ENCODE measurements around the gene HPGDS.
"Not testable (repeated sequence)": the region's sequence is repeated elsewhere in the genome, so short reads cannot be mapped to it uniquely, and the experiment has no call there.

The HPGDS gene

GRCh38 chr4:94307231-94307871 lies 35.3 kb downstream of the HPGDS start:
- DNase-seq = no peak

- no peak for DNase-seq
Observed at GRCh38 chr4:94306713-94307112, 35.9 kb downstream of the HPGDS start.

DNA sequence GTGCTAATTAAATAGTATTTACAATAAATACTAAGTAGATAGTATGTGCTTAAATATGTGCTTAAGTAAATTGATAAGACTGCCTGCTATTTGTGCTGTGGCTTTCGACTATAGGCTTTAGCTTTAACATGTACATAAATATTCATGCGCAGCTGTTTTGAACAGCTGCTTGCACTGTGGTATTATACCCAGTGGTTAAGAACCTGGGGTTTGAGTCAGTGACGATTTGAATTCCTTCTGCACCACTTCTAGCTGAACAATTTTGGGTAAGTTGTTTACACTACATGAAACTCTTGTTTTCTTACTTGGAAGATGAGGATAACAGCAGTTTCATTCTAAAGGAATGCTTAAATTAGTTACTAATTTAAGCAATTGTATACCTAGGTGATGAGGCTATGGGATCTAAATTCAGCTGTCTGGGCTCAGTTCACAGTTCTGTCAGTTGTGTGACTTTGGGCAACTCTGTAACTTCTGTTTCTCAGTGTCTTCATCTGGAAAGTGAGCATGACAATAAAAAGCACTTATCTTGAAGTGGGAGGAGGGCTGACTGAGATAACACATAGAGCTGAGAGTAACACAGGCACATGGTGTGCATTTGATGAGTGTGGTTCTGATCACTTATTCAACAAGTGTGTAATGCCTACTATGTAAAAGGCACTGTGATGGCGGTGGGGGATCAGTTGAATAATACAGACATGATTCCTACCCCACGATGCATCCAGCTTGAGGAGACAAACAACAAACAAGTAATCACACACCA lies 37.0 kb downstream of the HPGDS start:
- DNase-seq = no peak

- DNase-seq = no peak
Observed at GRCh38 chr4:94304365-94304971, 38.2 kb downstream of the HPGDS start.

- DNase-seq = no peak
Observed at GRCh38 chr4:94302191-94302590, 40.4 kb downstream of the HPGDS start.

DNA sequence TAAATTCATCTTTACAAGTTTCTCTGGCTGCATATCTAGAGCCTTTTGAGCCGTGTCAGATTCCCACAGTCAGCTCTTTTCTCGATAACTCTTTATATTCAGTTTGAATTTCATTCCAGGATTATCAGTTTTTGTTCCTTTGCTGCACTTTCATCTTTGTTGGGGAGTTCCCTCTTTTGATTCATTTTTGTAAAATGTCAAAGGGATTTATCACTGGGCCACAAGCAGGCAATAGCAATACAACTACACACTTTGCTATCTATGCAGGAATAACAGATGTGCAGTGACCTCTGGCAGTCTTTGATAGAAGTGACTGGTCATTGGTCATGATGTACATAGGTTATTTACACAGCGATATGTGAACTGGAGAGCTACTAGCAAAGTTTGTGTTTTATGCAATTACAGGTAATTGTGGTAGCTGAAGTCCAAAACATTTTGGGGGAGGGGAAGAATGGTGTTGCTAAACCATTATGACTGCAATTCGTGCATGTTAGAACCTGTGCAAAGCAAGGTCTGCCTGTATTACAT lies 43.8 kb downstream of the HPGDS start:
- no peak for DNase-seq

- DNase-seq = not testable (repeated sequence)
Observed at GRCh38 chr4:94295473-94295872, 47.2 kb downstream of the HPGDS start.

GRCh38 chr4:94293981-94294380 lies 48.7 kb downstream of the HPGDS start:
- not testable (repeated sequence) for DNase-seq

DNA sequence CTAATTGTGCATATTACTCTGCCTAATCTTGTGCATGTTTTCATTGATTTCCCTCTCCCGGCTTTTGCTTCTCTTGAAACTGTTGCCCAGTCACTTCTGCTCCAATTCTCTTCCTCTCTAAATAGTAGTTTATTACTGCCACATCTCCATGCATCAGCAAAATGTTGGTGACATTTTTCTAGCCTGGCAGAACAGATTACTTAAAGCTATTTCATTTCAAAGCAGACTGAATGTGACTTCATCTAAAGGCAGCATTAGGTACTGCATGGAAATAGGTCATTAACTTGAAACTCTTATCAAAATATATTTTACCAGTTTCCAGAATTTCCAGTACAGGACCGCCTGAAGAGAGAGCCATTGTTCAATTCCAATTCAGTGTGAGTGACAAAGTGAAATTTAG lies 52.4 kb downstream of the HPGDS start:
- DNase-seq = no peak

DNA sequence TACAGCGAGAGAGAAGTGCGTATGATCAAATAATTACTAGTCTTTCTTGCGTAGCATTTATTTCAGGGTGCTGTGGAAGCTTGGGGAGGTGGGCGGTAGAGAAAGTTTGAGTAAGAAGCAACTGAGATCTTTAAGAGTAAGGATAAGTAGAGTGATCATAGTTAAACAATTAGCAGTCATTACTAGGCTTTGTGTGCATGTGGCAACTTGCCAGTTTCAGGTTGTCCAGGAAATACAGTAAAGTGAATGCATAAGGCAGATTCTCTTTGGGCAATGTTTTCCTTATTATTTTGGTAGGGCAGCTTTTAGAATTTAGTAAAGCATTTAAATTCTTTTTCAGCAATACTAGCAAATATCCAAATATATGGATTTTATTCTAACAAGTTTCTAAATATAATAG lies 57.0 kb downstream of the HPGDS start:
- no peak for DNase-seq

DNA sequence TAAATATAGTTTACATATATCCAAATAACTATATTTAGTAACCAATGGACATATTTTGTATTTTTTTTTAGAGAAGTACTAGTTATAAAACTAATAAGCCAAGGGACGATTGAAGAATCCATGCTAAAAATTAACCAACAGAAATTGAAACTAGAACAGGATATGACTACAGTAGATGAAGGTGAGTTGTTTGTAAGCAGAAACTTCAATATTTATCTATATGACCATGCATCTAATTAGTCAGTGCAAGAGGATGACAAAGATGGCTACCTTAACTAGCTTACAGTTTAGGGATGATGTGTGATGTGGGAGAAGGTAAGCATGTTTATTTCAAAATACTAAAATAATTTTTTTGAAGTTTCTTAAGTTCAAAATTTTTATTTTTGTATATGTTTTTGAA lies 57.7 kb downstream of the HPGDS start:
- DNase-seq = no peak

DNA sequence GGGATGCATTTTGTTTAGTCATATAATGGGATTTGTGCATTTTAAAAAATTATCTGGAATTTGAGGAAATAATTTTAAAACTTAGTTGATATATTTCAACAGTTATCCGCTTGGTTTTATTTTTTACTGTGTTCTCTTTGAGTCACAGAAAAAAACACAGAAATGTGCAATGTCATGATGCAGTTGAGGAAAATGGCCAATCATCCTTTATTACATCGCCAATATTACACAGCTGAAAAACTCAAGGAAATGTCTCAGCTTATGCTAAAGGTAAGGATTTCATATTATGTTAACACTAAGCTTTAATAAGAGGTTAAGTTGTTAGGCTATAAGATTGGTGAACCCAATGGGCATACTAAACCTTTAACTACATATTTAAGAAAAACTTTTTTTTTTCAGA lies 63.9 kb downstream of the HPGDS start:
- DNase-seq = no peak

- no peak for DNase-seq
Observed at GRCh38 chr4:94277534-94277933, 65.1 kb downstream of the HPGDS start.

- no peak for DNase-seq
Observed at GRCh38 chr4:94276204-94276603, 66.4 kb downstream of the HPGDS start.

- no peak for DNase-seq
Observed at GRCh38 chr4:94274912-94275311, 67.7 kb downstream of the HPGDS start.

- DNase-seq = no peak
Observed at GRCh38 chr4:94271248-94271647, 71.4 kb downstream of the HPGDS start.

GRCh38 chr4:94267037-94267436 lies 75.6 kb downstream of the HPGDS start:
- no peak for DNase-seq

DNA sequence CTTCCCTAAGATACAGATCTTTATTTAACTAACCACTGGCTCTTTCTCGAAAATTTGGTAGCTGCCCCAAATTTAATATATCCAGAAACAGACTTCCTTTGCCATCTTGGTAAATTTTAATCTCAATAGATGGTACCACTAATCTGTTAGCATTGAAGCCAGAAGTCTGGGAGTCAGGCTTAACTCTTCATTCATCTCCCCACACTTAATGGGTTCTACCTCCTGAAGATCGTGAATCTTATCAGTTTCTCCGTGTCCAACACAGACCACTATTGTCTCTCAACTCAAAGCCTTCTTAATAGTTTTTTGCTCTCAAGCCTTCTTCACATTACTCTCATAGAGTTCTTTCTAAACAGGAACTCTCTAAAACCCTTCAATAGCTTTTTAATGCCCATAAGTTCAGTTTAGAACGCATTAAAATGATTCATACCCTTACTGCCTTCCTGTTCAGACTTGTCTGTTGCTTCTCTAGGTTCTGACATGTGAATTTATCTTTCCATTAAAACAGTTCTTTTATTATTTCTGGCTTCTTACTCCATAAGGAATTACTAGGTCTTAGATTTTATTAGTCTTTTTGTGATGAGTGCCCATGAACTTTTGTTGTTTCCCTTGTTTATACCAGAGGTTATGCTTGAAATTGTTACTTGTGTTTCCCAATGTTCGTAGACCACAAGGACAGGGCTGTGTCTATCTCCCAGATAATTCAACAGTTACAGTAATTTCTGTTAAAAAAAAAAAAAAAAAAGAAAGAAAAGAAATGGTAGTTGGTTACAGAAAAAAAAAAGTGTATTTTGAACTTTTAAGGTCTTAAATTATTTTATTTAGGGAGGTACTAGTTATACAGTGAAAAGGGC lies 80.2 kb downstream of the HPGDS start:
- DNase-seq = no peak

DNA sequence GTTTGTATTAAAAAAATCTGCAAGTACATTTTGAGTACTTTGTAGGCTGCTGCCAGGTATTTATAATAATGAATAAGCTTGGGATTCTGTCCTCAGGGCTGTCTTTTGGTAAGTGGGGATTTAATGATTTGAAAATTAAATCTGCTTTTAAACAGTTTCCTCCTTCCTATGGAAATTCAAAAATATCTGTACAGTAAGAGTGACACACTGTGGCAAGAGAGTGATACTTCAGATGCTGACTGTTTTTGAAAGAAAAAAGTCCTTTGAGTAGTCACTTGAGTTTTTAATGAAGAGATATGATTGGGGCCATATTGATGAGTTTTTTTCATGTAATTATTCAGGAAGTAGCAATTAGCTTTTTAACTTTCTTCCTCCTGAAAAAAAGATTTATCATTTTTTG lies 85.8 kb downstream of the HPGDS start:
- DNase-seq = no peak

GRCh38 chr4:94256144-94256783 lies 86.4 kb downstream of the HPGDS start:
- DNase-seq = no peak

DNA sequence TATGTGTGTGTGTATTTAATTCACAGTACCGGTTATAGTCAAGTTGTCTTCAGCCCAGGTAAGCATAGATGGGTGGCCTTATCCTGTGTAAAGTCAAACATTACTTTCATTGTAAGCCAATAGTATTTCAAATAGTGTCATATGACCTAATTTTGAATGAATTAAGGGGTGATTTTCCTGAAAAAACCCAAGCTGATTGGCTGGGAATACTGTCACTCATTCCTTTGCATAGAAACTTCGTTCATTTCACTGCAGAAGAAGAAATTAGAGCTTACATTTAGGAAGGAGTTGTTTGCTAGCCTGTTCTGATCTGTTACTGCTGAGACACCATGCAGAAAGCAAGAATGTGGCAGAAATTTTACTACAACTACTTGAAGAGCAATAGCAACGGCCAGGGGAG lies 89.6 kb downstream of the HPGDS start:
- DNase-seq = no peak

GRCh38 chr4:94251094-94251493 lies 91.5 kb downstream of the HPGDS start:
- no peak for DNase-seq

Measured in NCI-H1105 (cell line).